Trophoblast cell (in vitro differentiated cells and primary cell): ENCODE measurements around the gene NYNRIN.
A peak's percentile ranks its signal among the peaks of the same experiment; 100 is the strongest.

ENCODE experiments used
- DNase-seq, 2 donors: peaks; one replicate each; pipeline ENCODE4 v3.0.0-alpha.2; 2016
- H2AFZ ChIP-seq: 2 replicates; pipeline ENCODE4 v1.6.1; 2013; ENCODE audit warnings: low read length, moderate library complexity, mild to moderate bottlenecking; ENCODE audit not compliant: insufficient read depth, poor library complexity
- H2AK5ac ChIP-seq: 2 replicates; pipeline ENCODE4 v1.6.1; 2013; ENCODE audit warnings: mild to moderate bottlenecking, low read length
- H2BK120ac ChIP-seq: 2 replicates; pipeline ENCODE4 v1.6.1; 2013; ENCODE audit warnings: low read length, mild to moderate bottlenecking, moderate library complexity; ENCODE audit not compliant: insufficient read depth, poor library complexity
- H2BK12ac ChIP-seq: 2 replicates; pipeline ENCODE4 v1.6.1; 2013; ENCODE audit warnings: mild to moderate bottlenecking, low read length, moderate library complexity
- H2BK5ac ChIP-seq: 2 replicates; pipeline ENCODE4 v1.6.1; 2013; ENCODE audit warnings: low read length, low read depth, moderate library complexity, mild to moderate bottlenecking; ENCODE audit not compliant: poor library complexity
- H3K14ac ChIP-seq: 2 replicates; pipeline ENCODE4 v1.6.1; 2013; ENCODE audit warnings: mild to moderate bottlenecking, low read length
- H3K18ac ChIP-seq: 2 replicates; pipeline ENCODE4 v1.6.1; 2013; ENCODE audit warnings: mild to moderate bottlenecking, low read length
- H3K23ac ChIP-seq: 2 replicates; pipeline ENCODE4 v1.6.1; 2013; ENCODE audit warnings: low read length
- H3K27ac ChIP-seq: 2 replicates; pipeline ENCODE4 v1.5.1; 2013; ENCODE audit warnings: low read depth, mild to moderate bottlenecking, inconsistent platforms, low read length, moderate library complexity
- H3K27me3 ChIP-seq: 2 replicates; pipeline ENCODE4 v1.6.1; 2013; ENCODE audit warnings: inconsistent platforms, mild to moderate bottlenecking, low read length, moderate library complexity; ENCODE audit not compliant: insufficient read depth
- H3K36me3 ChIP-seq, 2 experiments: 1 replicate in 1 of 2; 2 replicates in 1 of 2; pipeline ENCODE4 v1.6.1; 2013; ENCODE audit warnings: low read length in 2 of 2, mild to moderate bottlenecking in 2 of 2, moderate library complexity in 1 of 2; ENCODE audit not compliant: insufficient read depth in 2 of 2, control insufficient read depth in 1 of 2
- H3K4ac ChIP-seq: 2 replicates; pipeline ENCODE4 v1.6.1; 2013; ENCODE audit warnings: low read depth, mild to moderate bottlenecking, low read length, moderate library complexity
- H3K4me1 ChIP-seq, 2 experiments: 1 replicate in 1 of 2; 2 replicates in 1 of 2; pipeline ENCODE4 v1.6.1; 2013; ENCODE audit warnings: low read length in 2 of 2, mild to moderate bottlenecking in 2 of 2, moderate library complexity in 1 of 2; ENCODE audit not compliant: insufficient read depth in 2 of 2, control insufficient read depth in 1 of 2
- H3K4me2 ChIP-seq: 2 replicates; pipeline ENCODE4 v1.6.1; 2013; ENCODE audit warnings: inconsistent platforms, mild to moderate bottlenecking, low read length, moderate library complexity
- H3K4me3 ChIP-seq: 2 replicates; pipeline ENCODE4 v1.5.1; 2013; ENCODE audit warnings: mild to moderate bottlenecking, low read depth, low read length, inconsistent platforms
- H3K79me1 ChIP-seq: one replicate; pipeline ENCODE4 v1.6.1; 2013; ENCODE audit warnings: low read length
- H3K79me2 ChIP-seq: 2 replicates; pipeline ENCODE4 v1.6.1; 2013; ENCODE audit warnings: low read length, mild to moderate bottlenecking; ENCODE audit not compliant: control insufficient read depth, insufficient read depth, poor library complexity
- H3K9ac ChIP-seq: 2 replicates; pipeline ENCODE4 v1.6.1; 2013; ENCODE audit warnings: mild to moderate bottlenecking, low read length
- H3K9me3 ChIP-seq: 2 replicates; pipeline ENCODE4 v1.6.1; 2013; ENCODE audit warnings: low read depth, mild to moderate bottlenecking, control low read depth, inconsistent platforms, low read length; ENCODE audit not compliant: insufficient read depth
- H4K12ac ChIP-seq: 2 replicates; pipeline ENCODE4 v1.6.1; 2013; ENCODE audit warnings: low read depth, mild to moderate bottlenecking, low read length, moderate library complexity
- H4K8ac ChIP-seq: 2 replicates; pipeline ENCODE4 v1.6.1; 2013; ENCODE audit warnings: low read depth, mild to moderate bottlenecking, low read length, moderate library complexity
- H4K91ac ChIP-seq: one replicate; pipeline ENCODE4 v1.6.1; 2013; ENCODE audit warnings: low read depth, mild to moderate bottlenecking, low read length, moderate library complexity
- WGBS: extraction: QIAGEN DNeasy Blood & Tissue Kit; methylation state at CpG from one replicate; pipeline ENCODE4 v1.1.7; 2013; ENCODE audit warnings: missing lambda C conversion rate; ENCODE audit not compliant: insufficient read length, insufficient coverage; ENCODE audit errors: extremely low coverage; 5-methylcytosine and 5-hydroxymethylcytosine counted together

NYNRIN gene

GRCh38 chr14:24418492-24418873 lies 19.7 kb downstream of the NYNRIN start:
- peaks cover 0 to 2% of the 10 kb centered on the region in 2 experiments for H3K4me1 ChIP-seq
- H3K4me3 ChIP-seq, result no peak overlapping the region

DNA sequence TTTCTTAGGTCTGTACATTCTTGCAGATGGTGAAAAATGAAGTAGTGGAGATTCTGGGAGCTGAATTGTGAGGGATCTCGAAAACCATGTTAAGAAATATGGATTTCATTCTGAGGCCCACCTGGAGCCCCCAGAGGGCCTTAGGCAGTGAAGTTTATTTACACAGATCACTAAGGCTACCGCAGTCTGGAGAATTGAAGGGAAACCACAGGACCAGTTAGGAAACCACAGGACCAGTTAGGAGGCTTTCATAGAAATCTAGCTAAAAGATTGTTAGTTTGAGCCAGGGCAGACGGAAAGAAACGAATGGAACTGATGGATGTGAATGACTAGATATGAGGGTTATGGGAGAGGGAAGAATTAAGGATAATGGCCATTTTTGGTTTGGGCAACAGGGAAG lies 23.5 kb downstream of the NYNRIN start:
- Histone ChIP-seq H2BK120ac (no peak overlapping the region), H2AFZ (no peak overlapping the region), H3K9ac (no peak overlapping the region), H4K8ac (no peak overlapping the region), H3K36me3 (no peaks in the 10 kb centered on the region), H3K27ac (no peak overlapping the region), H3K4me2 (no peak overlapping the region), H3K23ac (no peak overlapping the region), H2BK12ac (no peak overlapping the region), H2BK5ac (no peak overlapping the region), H4K91ac (no peak overlapping the region), H3K9me3 (peaks cover 3% of the 10 kb centered on the region), H2AK5ac (no peak overlapping the region), H3K79me2 (no peaks in the 10 kb centered on the region), H3K27me3 (no peaks in the 10 kb centered on the region), H3K4me1 (peaks cover 0 to 2% of the 10 kb centered on the region in 2 experiments), H3K14ac (no peak overlapping the region), H4K12ac (no peak overlapping the region), H3K79me1 (no peaks in the 10 kb centered on the region), H3K4me3 (no peak overlapping the region), H3K18ac (no peak overlapping the region), H3K4ac (no peak overlapping the region)
- DNase-seq, result no peak
- no CpG with 5 or more reads among the region's 4 CpGs for WGBS

More at GRCh38 chr14:24418492-24418873, 19.7 kb downstream of the NYNRIN start:
- Histone ChIP-seq H3K9ac (no peak overlapping the region), H4K91ac (no peak overlapping the region), H2BK12ac (no peak overlapping the region), H3K23ac (no peak overlapping the region), H4K8ac (no peak overlapping the region), H3K27ac (no peak overlapping the region), H2BK120ac (no peak overlapping the region), H3K36me3 (peaks cover 23 to 25% of the 10 kb centered on the region in 2 experiments), H2BK5ac (no peak overlapping the region), H3K79me2 (no peaks in the 10 kb centered on the region), H3K27me3 (no peaks in the 10 kb centered on the region), H3K14ac (no peak overlapping the region), H4K12ac (no peak overlapping the region), H3K18ac (no peak overlapping the region), H3K9me3 (no peaks in the 10 kb centered on the region), H2AK5ac (no peak overlapping the region), H3K4ac (no peak overlapping the region), H3K79me1 (no peaks in the 10 kb centered on the region), H3K4me2 (no peak overlapping the region), H2AFZ (no peak overlapping the region)
- DNase-seq, result no peak
- WGBS, result no CpG with 5 or more reads among the region's 6 CpGs

GRCh38 chr14:24422694-24423601 lies 24.1 kb downstream of the NYNRIN start:
- Histone ChIP-seq H3K4me1 (peaks cover 0 to 2% of the 10 kb centered on the region in 2 experiments), H2BK5ac (no peak overlapping the region), H4K8ac (no peak overlapping the region), H3K23ac (no peak overlapping the region), H3K79me1 (no peaks in the 10 kb centered on the region), H3K4me3 (no peak overlapping the region), H3K36me3 (no peaks in the 10 kb centered on the region), H3K79me2 (no peaks in the 10 kb centered on the region), H2AFZ (no peak overlapping the region), H3K4me2 (no peak overlapping the region), H3K27ac (no peak overlapping the region), H3K9ac (no peak overlapping the region), H2AK5ac (no peak overlapping the region), H3K14ac (no peak overlapping the region), H2BK120ac (no peak overlapping the region), H3K27me3 (no peaks in the 10 kb centered on the region), H3K9me3 (peaks cover 3% of the 10 kb centered on the region), H4K91ac (no peak overlapping the region), H3K4ac (no peak overlapping the region), H2BK12ac (no peak overlapping the region), H3K18ac (no peak overlapping the region), H4K12ac (no peak overlapping the region)
- no CpG with 5 or more reads among the region's 12 CpGs for WGBS
- peak in 1 of 2 donors; percentile 40 for DNase-seq

DNA sequence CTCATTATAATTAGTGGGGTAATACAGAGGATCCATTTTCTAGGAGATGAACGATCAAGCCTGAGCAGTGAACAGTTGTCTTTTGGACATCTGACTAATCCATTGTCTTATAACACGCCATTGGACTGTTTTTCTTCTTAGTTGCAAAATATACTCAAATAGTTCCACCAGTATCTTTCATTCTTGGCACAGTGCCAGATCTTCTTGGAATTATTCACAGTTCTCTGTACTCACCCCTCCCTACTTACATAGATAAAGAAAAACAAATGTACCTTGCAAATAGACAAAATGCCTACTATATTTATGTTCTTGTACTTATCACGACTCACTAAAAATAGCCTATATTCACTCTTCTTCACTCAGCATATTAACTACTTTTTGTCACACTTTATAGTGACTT lies 26.9 kb downstream of the NYNRIN start:
- H3K4ac ChIP-seq, result no peak overlapping the region
- no peak overlapping the region for H3K18ac ChIP-seq
- peaks cover 6% of the 10 kb centered on the region for H3K79me2 ChIP-seq
- H3K23ac ChIP-seq, result no peak overlapping the region
- no peak overlapping the region for H4K12ac ChIP-seq
- H3K14ac ChIP-seq, result no peak overlapping the region
- no peak overlapping the region for H4K8ac ChIP-seq
- H2AFZ ChIP-seq, result no peak overlapping the region
- H3K36me3 ChIP-seq, result no peaks in the 10 kb centered on the region
- no peak overlapping the region for H2BK12ac ChIP-seq
- no peak overlapping the region for H3K4me2 ChIP-seq
- H3K9me3 ChIP-seq, result peaks cover 3% of the 10 kb centered on the region
- H4K91ac ChIP-seq, result no peak overlapping the region
- H3K4me1 ChIP-seq, result peaks cover 2 to 10% of the 10 kb centered on the region in 2 experiments
- no peak overlapping the region for H2AK5ac ChIP-seq
- H3K79me1 ChIP-seq, result peaks cover 11% of the 10 kb centered on the region
- no peak overlapping the region for H3K27ac ChIP-seq
- no peak overlapping the region for H3K4me3 ChIP-seq
- H3K27me3 ChIP-seq, result no peaks in the 10 kb centered on the region
- H2BK120ac ChIP-seq, result no peak overlapping the region
- DNase-seq, result peak; percentile 24 to 78
- whole genome bisulfite sequencing, result no CpG with 5 or more reads among the region's 3 CpGs
- H2BK5ac ChIP-seq, result no peak overlapping the region
- H3K9ac ChIP-seq, result no peak overlapping the region
